ENCODE results near the gene ADNP2. TPM values are rescaled to one million over a fixed set of nuclear protein-coding genes. Genes with fewer than 3 reads are reported as not detected.
A peak's percentile ranks its signal among the peaks of the same experiment; 100 is the strongest.

The ADNP2 gene
- total and polyA plus RNA-seq, 2 of the 13 experiments (the other 11 are each of a cell fraction or from before 2014, with no cell fraction given), result 10.8 to 25.5 TPM

GRCh38 chr18:80126797-80127196 is 17.7 kb downstream of the ADNP2 start:
- WGBS (ENCODE audit: low lambda C conversion rate), result over 99% methylated on average over 9 of the region's 9 CpGs
- ChIA-PET POLR2A (no interaction called here), CTCF (ENCODE audit: low intra/inter-chr PET ratio, low total read pairs) (no interaction called here)
- FAIRE-seq, result no peak
- H2AFZ ChIP-seq (ENCODE audit: low read length), result no peak overlapping the region
- peaks cover 30% of the 10 kb centered on the region for H4K20me1 ChIP-seq (ENCODE audit: insufficient read depth, low read length)
- TF ChIP-seq ZNF329 (CRISPR knock-in tag; IDR thresholded peaks at IDR 0.05; ENCODE audit: low read depth), result no peak
- in situ Hi-C loops (cut with HindIII; ENCODE audit: extremely low pct_ligation_motif_present, low pct_unique_long_range_greater_than_20kb), result no loop called here
- peaks cover 87% of the 10 kb centered on the region for H3K79me2 ChIP-seq (ENCODE audit: insufficient read depth, low read length)
- H3K4me3 ChIP-seq (replicated peaks in 1 of 3; ENCODE audit: insufficient read depth in 1 of 3, low read depth in 2 of 3, low read length in 3 of 3), result no peak overlapping the region
- H3K4me2 ChIP-seq (ENCODE audit: low read depth, low read length), result no peak overlapping the region
- no peaks in the 10 kb centered on the region for H3K27me3 ChIP-seq (ENCODE audit: control insufficient read depth in 1 of 2, insufficient read depth in 2 of 2, low read length in 2 of 2)
- H3K4me1 ChIP-seq (ENCODE audit: insufficient read depth, low read length), result peaks cover 11% of the 10 kb centered on the region
- H3K9me3 ChIP-seq (ENCODE audit: low read length), result no peaks in the 10 kb centered on the region
- peaks cover 6 to 33% of the 10 kb centered on the region in 2 experiments for H3K36me3 ChIP-seq (replicated peaks in 1 of 2; ENCODE audit: control insufficient read depth in 1 of 2, insufficient read depth in 2 of 2, low read length in 2 of 2)
- no peak overlapping the region for H3K9ac ChIP-seq (ENCODE audit: insufficient read depth, low read depth, low read length)
- no peak for ATAC-seq
- no peak overlapping the region for H3K27ac ChIP-seq (ENCODE audit: extremely low read length, insufficient read depth, low read length)
- no peak for DNase-seq (ENCODE audit: low spot score)
- intact Hi-C loops (cut with micrococcal nuclease; ENCODE audit: unreplicated experiment), result no loop called here
- no TSS peak for BruUV-seq (replicated peaks)

GRCh38 chr18:80127635-80128034 is 18.6 kb downstream of the ADNP2 start:
- Histone ChIP-seq H3K9ac (ENCODE audit: insufficient read depth, low read depth, low read length) (no peak overlapping the region), H4K20me1 (ENCODE audit: insufficient read depth, low read length) (peaks cover 30% of the 10 kb centered on the region), H3K4me2 (ENCODE audit: low read depth, low read length) (no peak overlapping the region), H3K79me2 (ENCODE audit: insufficient read depth, low read length) (peaks cover 83% of the 10 kb centered on the region), H3K9me3 (ENCODE audit: low read length) (no peaks in the 10 kb centered on the region), H3K27me3 (ENCODE audit: control insufficient read depth in 1 of 2, insufficient read depth in 2 of 2, low read length in 2 of 2) (no peaks in the 10 kb centered on the region), H3K4me3 (replicated peaks in 1 of 3; ENCODE audit: insufficient read depth in 1 of 3, low read depth in 2 of 3, low read length in 3 of 3) (no peak overlapping the region), H3K36me3 (replicated peaks in 1 of 2; ENCODE audit: control insufficient read depth in 1 of 2, insufficient read depth in 2 of 2, low read length in 2 of 2) (peaks cover 9 to 35% of the 10 kb centered on the region in 2 experiments), H3K4me1 (ENCODE audit: insufficient read depth, low read length) (peaks cover 11% of the 10 kb centered on the region), H3K27ac (ENCODE audit: extremely low read length, insufficient read depth, low read length) (no peak overlapping the region), H2AFZ (ENCODE audit: low read length) (no peak overlapping the region)
- TF ChIP-seq SUZ12 (IDR thresholded peaks at IDR 0.05; ENCODE audit: low read depth, low read length), result no peak
- no peak for TF ChIP-seq ELK4 (CRISPR knock-in tag; IDR thresholded peaks at IDR 0.05; ENCODE audit: borderline replicate concordance)
- TF ChIP-seq SP4 (CRISPR knock-in tag; IDR thresholded peaks at IDR 0.05), result no peak
- no peak for TF ChIP-seq ZXDC (CRISPR knock-in tag; IDR thresholded peaks at IDR 0.05)
- intact Hi-C loops (cut with micrococcal nuclease; ENCODE audit: unreplicated experiment) (no loop called here), in situ Hi-C loops (cut with HindIII; ENCODE audit: extremely low pct_ligation_motif_present, low pct_unique_long_range_greater_than_20kb) (no loop called here)
- ATAC-seq, result no peak
- ChIA-PET CTCF (ENCODE audit: low intra/inter-chr PET ratio, low total read pairs) (no interaction called here), POLR2A (no interaction called here)
- FAIRE-seq, result no peak
- no peak for DNase-seq (ENCODE audit: low spot score)
- BruUV-seq (replicated peaks), result TSS peak; percentile 7
- 71% methylated on average over 1 of the region's 1 CpG for WGBS (ENCODE audit: low lambda C conversion rate)
